GM23248 (cell line): ENCODE measurements around the gene PTK6.

ENCODE experiments used
- EZH2 ChIP-seq: fragments of 200-600 bp; sonication (generic); IDR thresholded peaks from 2 replicates; pipeline ENCODE4 v1.6.1; 2018; ENCODE audit warnings: antibody characterized with exemption, mild to moderate bottlenecking; ENCODE audit not compliant: insufficient read depth, poor library complexity, severe bottlenecking
- EZH2phosphoT487 ChIP-seq: fragments of 200-600 bp; sonication (generic); IDR thresholded peaks from 2 replicates; pipeline ENCODE4 v1.6.1; 2018; ENCODE audit warnings: antibody characterized with exemption, moderate library complexity, mild to moderate bottlenecking, low read depth; ENCODE audit not compliant: insufficient read depth

GRCh38 chr20:63522981-63523611 lies 14.1 kb downstream of the PTK6 start:
- TF ChIP-seq EZH2 = no peak
- no peak for TF ChIP-seq EZH2phosphoT487
